Neural cell (in vitro differentiated cells): Measurements from ENCODE around the gene ARHGEF7.

Experiments
- CTCF ChIP-seq: fragments of 450-650 bp; IDR thresholded peaks from 2 replicates; pipeline ENCODE4 v1.5.1; 2014; ENCODE audit warnings: antibody characterized with exemption, mild to moderate bottlenecking, moderate library complexity; ENCODE audit not compliant: poor library complexity, severe bottlenecking
- POLR2AphosphoS5 ChIP-seq: IDR thresholded peaks from 2 replicates; pipeline ENCODE4 v1.6.1; 2012
- REST ChIP-seq: IDR thresholded peaks from 2 replicates; pipeline ENCODE4 v1.6.1; 2012; ENCODE audit warnings: borderline replicate concordance

- no peak for TF ChIP-seq REST
- peak; percentile 21 for TF ChIP-seq CTCF
- TF ChIP-seq POLR2AphosphoS5, result no peak
These were observed 229.5 kb downstream of the ARHGEF7 start for GRCh38 chr13:111344471-111345191.
